Small intestine (tissue), 7 donors: Measurements from ENCODE around the gene PIP5KL1. TPM values are rescaled to one million over a fixed set of nuclear protein-coding genes. Genes with fewer than 3 reads are reported as not detected.

ENCODE experiments used
- DNase-seq, 2 donors: peaks; one replicate each; pipeline versions ENCODE4 v3.0.0 to v3.0.0-alpha.2; 2013
- FAIRE-seq: peaks from 2 replicates; lab custom pipeline; 2012; peaks lifted over from hg19 to GRCh38; lab: Jason Lieb, UNC
- H3K27ac ChIP-seq, 3 donors: one replicate each; pipeline ENCODE4 v1.5.1; 2013; ENCODE audit warnings: low read length in 2 of 3, mild to moderate bottlenecking in 2 of 3, control low read depth in 1 of 3, inconsistent platforms in 1 of 3, low read depth in 1 of 3, moderate library complexity in 1 of 3
- H3K27me3 ChIP-seq, 3 donors: one replicate each; pipeline ENCODE4 v1.6.1; 2013; ENCODE audit warnings: low read length in 3 of 3, inconsistent platforms in 1 of 3; ENCODE audit not compliant: control insufficient read depth in 3 of 3, insufficient read depth in 3 of 3
- H3K36me3 ChIP-seq, 3 donors: one replicate each; pipeline ENCODE4 v1.6.1; 2013; ENCODE audit warnings: low read length in 3 of 3, inconsistent platforms in 1 of 3, low read depth in 1 of 3, mild to moderate bottlenecking in 1 of 3, moderate library complexity in 1 of 3; ENCODE audit not compliant: control insufficient read depth in 3 of 3, insufficient read depth in 2 of 3
- H3K4me1 ChIP-seq, 3 donors: one replicate each; pipeline ENCODE4 v1.6.1; 2013; ENCODE audit warnings: low read length in 2 of 3, inconsistent platforms in 1 of 3, low read depth in 1 of 3, mild to moderate bottlenecking in 1 of 3, moderate library complexity in 1 of 3; ENCODE audit not compliant: control insufficient read depth in 3 of 3, insufficient read depth in 2 of 3
- H3K4me3 ChIP-seq, 3 donors: one replicate each; pipeline ENCODE4 v1.5.1; 2013; ENCODE audit warnings: low read length in 3 of 3, control low read depth in 1 of 3, inconsistent platforms in 1 of 3, low read depth in 1 of 3, mild to moderate bottlenecking in 1 of 3, moderate library complexity in 1 of 3
- H3K9me3 ChIP-seq, 2 donors: one replicate each; pipeline ENCODE4 v1.6.1; 2013; ENCODE audit warnings: low read depth in 1 of 2, low read length in 1 of 2; ENCODE audit not compliant: control insufficient read depth in 2 of 2, insufficient read depth in 1 of 2
- WGBS, 3 donors: extraction: QIAGEN DNeasy Blood & Tissue Kit; methylation state at CpG; one replicate each; pipeline ENCODE4 v1.1.7; 2013; 5-methylcytosine and 5-hydroxymethylcytosine counted together
- polyA plus RNA-seq, 4 donors: library from polyadenylated mRNA; stranded (reverse) in 3 of 4; unstranded in 1 of 4; fragments of 200-250 nt in 3 of 4; fragments of 120-200 nt in 1 of 4; gene quantifications; one replicate each; pipeline versions ENCODE4 v1.2.1 to v1.2.3, GENCODE V29; 2013
- donor health status: healthy with polysubstance abuse.
- donor health status: control.
- donor health status: control.
- donor health status: Bipolar disorder and iron deficiency.
- donor health status: healthy.

The PIP5KL1 gene
- polyA plus RNA-seq, 4 donors: 0.40 to 0.81 (median 0.60) TPM; not detected in 1

DNA sequence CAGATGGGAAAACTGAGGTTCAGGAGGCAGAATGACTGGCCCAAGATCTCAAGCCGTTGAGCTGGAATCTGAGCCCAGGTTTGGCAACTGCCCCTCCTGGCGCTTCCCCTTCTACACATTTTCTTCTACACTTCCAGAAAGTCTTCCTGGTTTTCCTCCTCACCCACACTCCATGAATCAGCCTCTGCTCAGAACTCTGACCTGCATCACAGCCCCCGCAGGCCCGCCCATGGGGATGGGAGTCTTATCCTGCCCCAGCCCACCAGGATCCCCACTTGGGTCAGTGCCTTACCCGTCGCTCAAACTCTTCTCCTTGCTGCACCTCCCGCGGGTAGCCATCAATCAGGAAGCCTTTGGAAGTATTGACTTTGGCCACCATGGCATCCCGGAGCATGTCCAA, 59.0 kb downstream of the PIP5KL1 start:
- H3K9me3 ChIP-seq: no peaks in the 10 kb centered on the region
- H3K27ac ChIP-seq: no peak overlapping the region
- DNase-seq: no peak
- 88 to 91% (median 88%) methylated on average over 9 of the region's 9 CpGs for WGBS, 3 donors
- H3K27me3 ChIP-seq: no peaks in the 10 kb centered on the region
- peaks cover 0 to 34% (median 0%) of the 10 kb centered on the region in 3 donors for H3K36me3 ChIP-seq
- FAIRE-seq: no peak
- peaks cover 3 to 11% (median 3%) of the 10 kb centered on the region in 3 donors for H3K4me1 ChIP-seq
- H3K4me3 ChIP-seq: no peak overlapping the region

DNA sequence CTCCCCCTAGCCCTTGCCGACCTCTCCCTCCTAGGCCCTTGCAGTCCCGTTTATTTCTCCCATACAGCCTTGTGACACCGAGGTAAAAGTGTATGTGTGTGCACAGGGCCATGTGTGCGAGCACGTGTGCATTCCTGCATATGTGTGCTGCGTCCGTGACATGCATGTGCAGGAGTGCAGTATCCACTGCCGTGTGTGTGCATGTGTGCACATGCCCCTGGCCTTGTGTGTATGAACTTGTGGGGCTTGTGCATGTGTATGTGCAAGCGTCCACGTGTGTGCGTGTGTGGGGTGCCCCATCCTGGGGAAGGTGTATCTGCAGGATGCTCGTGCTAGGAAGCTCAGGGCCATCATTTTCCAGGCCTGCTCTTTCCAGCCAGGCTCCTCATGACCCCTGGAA, 59.7 kb downstream of the PIP5KL1 start:
- H3K27me3 ChIP-seq: no peaks in the 10 kb centered on the region
- WGBS, 3 donors: 83 to 87% (median 87%) methylated on average over 12 of the region's 12 CpGs

More for the DNA sequence above, 59.7 kb downstream of the PIP5KL1 start:
- H3K4me1 ChIP-seq: peaks cover 0 to 4% (median 3%) of the 10 kb centered on the region in 3 donors
- FAIRE-seq (no peak), DNase-seq (no peak)
- no peak overlapping the region for H3K27ac ChIP-seq
- peaks cover 0 to 34% (median 0%) of the 10 kb centered on the region in 3 donors for H3K36me3 ChIP-seq
- H3K9me3 ChIP-seq: no peaks in the 10 kb centered on the region
- H3K4me3 ChIP-seq: no peak overlapping the region

Other genes with a start within 250 kb of the PIP5KL1 start
- gene CFAP157, start 223.8 kb downstream of the PIP5KL1 start, polyA plus RNA-seq: under 1 TPM in 2 of 4 donors, not detected in 2; 0.12 to 0.84 TPM
- 10 to 100 TPM in 2 of 4 donors, 1 to 10 TPM in 2; 3.4 to 16.8 (median 10.9) TPM for gene PTRH1, start 215.1 kb downstream of the PIP5KL1 start, polyA plus RNA-seq
- gene TTC16, start 214.7 kb downstream of the PIP5KL1 start, polyA plus RNA-seq: under 1 TPM in 2 of 4 donors, not detected in 2; 0.01 to 0.03 TPM
- gene TOR2A, start 195.5 kb downstream of the PIP5KL1 start, polyA plus RNA-seq: 10 to 100 TPM; 13.2 to 24.0 (median 21.1) TPM
- 10 to 100 TPM in 1 of 4 donors, 1 to 10 TPM in 2, under 1 TPM in 1; 0.67 to 12.6 (median 4.4) TPM for gene SH2D3C, start 152.1 kb downstream of the PIP5KL1 start, polyA plus RNA-seq
- 10 to 100 TPM; 34.0 to 47.2 (median 34.6) TPM for gene CDK9, start 144.7 kb downstream of the PIP5KL1 start, polyA plus RNA-seq
- 10 to 100 TPM; 24.4 to 45.8 (median 30.6) TPM for gene FPGS, start 127.9 kb downstream of the PIP5KL1 start, polyA plus RNA-seq
- 10 to 100 TPM in 2 of 4 donors, 1 to 10 TPM in 2; 3.1 to 84.0 (median 11.8) TPM for gene ENG, start 76.1 kb downstream of the PIP5KL1 start, polyA plus RNA-seq
- gene AK1, start 53.1 kb downstream of the PIP5KL1 start, polyA plus RNA-seq: 10 to 100 TPM; 11.6 to 60.6 (median 51.7) TPM
- gene ST6GALNAC6, start 31.2 kb downstream of the PIP5KL1 start, polyA plus RNA-seq: 10 to 100 TPM in 2 of 4 donors, 1 to 10 TPM in 2; 2.2 to 31.8 (median 11.8) TPM
- 10 to 100 TPM in 3 of 4 donors, 1 to 10 TPM in 1; 9.1 to 34.7 (median 22.5) TPM for gene ST6GALNAC4, start 13.7 kb downstream of the PIP5KL1 start, polyA plus RNA-seq
- gene DPM2, start 7.1 kb upstream of the PIP5KL1 start, polyA plus RNA-seq: 10 to 100 TPM; 23.2 to 46.0 (median 35.4) TPM
- gene EEIG1, start 50.2 kb upstream of the PIP5KL1 start, polyA plus RNA-seq: 100 to 1,000 TPM in 1 of 4 donors, 10 to 100 TPM in 3; 43.9 to 123 (median 58.9) TPM
- 1 to 10 TPM; 8.1 to 10.0 (median 9.0) TPM for gene NAIF1, start 136.5 kb upstream of the PIP5KL1 start, polyA plus RNA-seq
- gene SLC25A25, start 137.5 kb upstream of the PIP5KL1 start, polyA plus RNA-seq: 10 to 100 TPM; 15.5 to 26.2 (median 20.1) TPM
- 10 to 100 TPM; 47.7 to 99.7 (median 76.0) TPM for gene PTGES2, start 197.0 kb upstream of the PIP5KL1 start, polyA plus RNA-seq
- 100 to 1,000 TPM in 1 of 4 donors, 1 to 10 TPM in 3; 1.6 to 582 (median 3.7) TPM for gene LCN2, start 218.7 kb upstream of the PIP5KL1 start, polyA plus RNA-seq
- 100 to 1,000 TPM in 1 of 4 donors, 10 to 100 TPM in 3; 33.1 to 111 (median 64.6) TPM for gene BBLN, start 229.5 kb upstream of the PIP5KL1 start, polyA plus RNA-seq